Measurements from ENCODE around the gene OOSP4A. TPM values are rescaled to one million over a fixed set of nuclear protein-coding genes. Genes with fewer than 3 reads are reported as not detected.

Gene OOSP4A
- total RNA-seq = not detected in 2 replicates

GRCh38 chr11:59963733-59964132 is at the start of gene OOSP4A:
Gene OOSP4A (plus strand): TSS chr11:59964033. CDS start chr11:59964033, 0 bp downstream.

DNA sequence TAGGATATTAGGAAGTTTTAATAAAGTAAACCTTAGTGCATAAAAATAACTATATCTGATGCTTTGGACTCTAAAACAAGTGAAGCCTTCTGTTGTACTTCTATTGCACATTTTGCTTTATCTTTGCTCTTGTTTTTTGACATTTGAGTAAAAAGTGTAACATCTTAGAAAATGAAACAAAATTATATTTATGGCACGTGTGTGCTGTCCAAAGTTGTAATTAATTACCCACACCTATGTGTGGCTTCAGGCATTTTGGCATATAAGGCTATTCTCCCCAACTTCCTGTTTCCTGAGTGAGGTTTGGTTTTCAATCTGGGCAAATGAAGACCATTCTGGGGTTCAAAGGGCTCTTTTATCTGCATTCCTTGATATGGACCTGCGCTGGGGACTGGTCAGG is 25.7 kb upstream of the OOSP4A start, which contains the start of gene OOSP1:
Gene OOSP1 (plus strand): TSS at position 301 of the 400 bp plus-strand sequence. CDS start 23 bp downstream, at position 324.

DNA sequence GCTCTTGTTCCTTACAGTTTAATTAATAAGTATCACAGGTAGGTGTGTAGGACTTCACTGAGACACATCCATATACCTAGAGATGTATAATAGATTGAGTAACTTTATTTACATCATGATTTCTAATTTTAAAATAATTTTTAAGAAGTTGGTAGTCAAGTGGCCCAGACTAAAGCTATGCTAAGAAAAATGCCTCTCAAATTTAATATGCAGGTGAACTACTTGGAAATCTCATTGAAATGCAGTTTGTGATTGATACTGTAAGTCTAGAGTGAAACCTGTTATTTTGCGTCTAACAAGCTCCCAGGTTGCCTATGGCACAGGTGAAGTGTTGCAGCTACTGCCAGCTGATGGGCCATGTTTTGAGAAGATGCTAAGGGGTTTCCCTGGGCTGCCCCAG is 53.0 kb downstream of the OOSP4A start, which contains the start of gene OOSP4B:
Gene OOSP4B (plus strand): TSS at position 301 of the 400 bp plus-strand sequence.

Other genes starting within 250 kb of the OOSP4A start
- 37.0 and 41.2 TPM in 2 replicates for gene STX3, start 208.7 kb upstream of the OOSP4A start, total RNA-seq
- 52.5 and 59.1 TPM in 2 replicates for gene MRPL16, start 153.3 kb upstream of the OOSP4A start, total RNA-seq
- gene CBLIF, start 118.5 kb upstream of the OOSP4A start, total RNA-seq = not detected in 2 replicates
- gene TCN1, start 97.5 kb upstream of the OOSP4A start, total RNA-seq = not detected in 2 replicates
- gene OOSP3, start 85.3 kb upstream of the OOSP4A start, total RNA-seq = not detected in 2 replicates
- gene OOSP1, start 25.6 kb upstream of the OOSP4A start, total RNA-seq = not detected in 2 replicates
- gene OOSP4B, start 53.1 kb downstream of the OOSP4A start, total RNA-seq = not detected in 2 replicates
- not detected in 2 replicates for gene OOSP2, start 76.4 kb downstream of the OOSP4A start, total RNA-seq
- gene MS4A3, start 92.6 kb downstream of the OOSP4A start, total RNA-seq = not detected in 2 replicates
- gene MS4A2, start 124.6 kb downstream of the OOSP4A start, total RNA-seq = not detected in 2 replicates
- gene MS4A6A, start 219.1 kb downstream of the OOSP4A start, total RNA-seq = not detected in 2 replicates